K562 (cell line): ENCODE results near the gene VSNL1. TPM values are rescaled to one million over a fixed set of nuclear protein-coding genes. Genes with fewer than 3 reads are reported as not detected.

Source experiments
- ATAC-seq: fragments of 200-7000 bp; cut with Tn5 transposase; 3 replicates; pipeline ENCODE4 v1.9.1; 2020; ENCODE audit warnings: moderate library complexity
- BruUV-seq: library from RNA; stranded (reverse); fragments of 400-500 nt; replicated peaks from 2 replicates; lab custom pipeline; 2021; lab: Mats Ljungman, UMichigan
- CTCF ChIA-PET: fragments of 300-600 bp; formaldehyde crosslinking; extraction: SDS; loops from one replicate; lab custom pipeline; 2021; ENCODE audit warnings: low intra/inter-chr PET ratio; lab: Yijun Ruan, JAX
- POLR2A ChIA-PET: fragments of 300-600, 350-650 bp; sonication (Branson Sonifier 250); formaldehyde crosslinking; extraction: SDS; loops from one replicate; lab custom pipeline; 2021; ENCODE audit warnings: antibody characterized with exemption, inconsistent platforms; lab: Yijun Ruan, JAX
- DNase-seq, 4 experiments: peaks; one replicate each; pipeline versions ENCODE4 v3.0.0 to v3.0.0-alpha.2; 2011 to 2018; ENCODE audit warnings: low spot score in 3 of 4, mixed read lengths in 3 of 4; ENCODE audit errors: extremely low read depth in 1 of 4
- FAIRE-seq: peaks from 2 replicates; lab custom pipeline; 2011; peaks lifted over from hg19 to GRCh38; lab: Jason Lieb, UNC
- H2AFZ ChIP-seq: 2 replicates; pipeline ENCODE4 v1.6.0; 2011; ENCODE audit warnings: low read depth, low read length, control low read depth, inconsistent platforms
- H3K27ac ChIP-seq: fragments of 200-600 bp; 3 replicates; pipeline ENCODE4 v1.8.0; 2011; ENCODE audit warnings: low read depth, mild to moderate bottlenecking, control low read depth, inconsistent platforms, low read length, moderate library complexity, mixed read lengths; ENCODE audit errors: extremely low read depth
- H3K27me3 ChIP-seq, 2 experiments: fragments of 300-600 bp in 1 of 2; 2 replicates in 1 of 2; 3 replicates in 1 of 2; pipeline versions ENCODE4 v1.6.0 to v1.8.0; 2011; ENCODE audit warnings: inconsistent platforms in 2 of 2, low read length in 2 of 2, mild to moderate bottlenecking in 1 of 2, mixed read lengths in 1 of 2, moderate library complexity in 1 of 2; ENCODE audit not compliant: control insufficient read depth in 2 of 2, insufficient read depth in 2 of 2
- H3K36me3 ChIP-seq: fragments of 300-600 bp; 3 replicates; pipeline ENCODE4 v1.8.0; 2011; ENCODE audit warnings: mild to moderate bottlenecking, low read length, inconsistent platforms; ENCODE audit not compliant: control insufficient read depth, insufficient read depth
- H3K4me1 ChIP-seq, 2 experiments: fragments of 200-600 bp in 1 of 2; replicated peaks in 1 of 2; 2 replicates in 1 of 2; 3 replicates in 1 of 2; pipeline versions ENCODE4 v1.5.1 to v1.8.0; 2011; ENCODE audit warnings: inconsistent platforms in 2 of 2, low read length in 2 of 2, mild to moderate bottlenecking in 1 of 2, mixed read lengths in 1 of 2, moderate library complexity in 1 of 2; ENCODE audit not compliant: control insufficient read depth in 2 of 2, insufficient read depth in 2 of 2
- H3K4me2 ChIP-seq: 2 replicates; pipeline ENCODE4 v1.6.1; 2011; ENCODE audit warnings: low read length, control low read depth, inconsistent platforms, mixed read lengths; ENCODE audit not compliant: insufficient read depth
- H3K4me3 ChIP-seq: fragments of 200-600 bp; sonication (generic), shearing (Covaris generic); 2 replicates; pipeline ENCODE4 v1.5.1; 2016; ENCODE audit warnings: control low read depth, inconsistent platforms
- H3K79me2 ChIP-seq: fragments of 200-600 bp; 3 replicates; pipeline ENCODE4 v1.8.0; 2011; ENCODE audit warnings: low read length, inconsistent platforms; ENCODE audit not compliant: control insufficient read depth, insufficient read depth
- H3K9ac ChIP-seq, 2 experiments: 2 replicates each; pipeline versions ENCODE4 v1.6.0 to v1.6.1; 2011; ENCODE audit warnings: low read depth in 2 of 2, low read length in 2 of 2, control low read depth in 1 of 2, inconsistent platforms in 1 of 2, mild to moderate bottlenecking in 1 of 2, mixed read lengths in 1 of 2; ENCODE audit not compliant: insufficient read depth in 1 of 2
- H3K9me1 ChIP-seq: one replicate; pipeline ENCODE4 v1.6.0; 2011; ENCODE audit warnings: inconsistent platforms, mild to moderate bottlenecking, low read length, moderate library complexity; ENCODE audit not compliant: control insufficient read depth, insufficient read depth
- H3K9me3 ChIP-seq: replicated peaks from 2 replicates; pipeline ENCODE4 v1.5.1; 2011; ENCODE audit warnings: low read depth, low read length, inconsistent platforms; ENCODE audit not compliant: control insufficient read depth, insufficient read depth
- H4K20me1 ChIP-seq: replicated peaks from 2 replicates; pipeline ENCODE4 v1.6.1; 2011; ENCODE audit warnings: low read length, inconsistent platforms, mixed read lengths; ENCODE audit not compliant: control insufficient read depth, insufficient read depth
- ATF7 ChIP-seq: fragments of 450-650 bp; IDR thresholded peaks from 2 replicates; pipeline ENCODE4 v1.7.1; 2014; ENCODE audit warnings: mild to moderate bottlenecking, moderate library complexity
- C11orf30 ChIP-seq: fragments of 450-650 bp; IDR thresholded peaks from 2 replicates; pipeline ENCODE4 v1.6.1; 2016; ENCODE audit warnings: low read depth, mild to moderate bottlenecking
- NCOA6 ChIP-seq: fragments of 450-650 bp; IDR thresholded peaks from 2 replicates; pipeline ENCODE4 v1.6.1; 2017; ENCODE audit warnings: mild to moderate bottlenecking
- PTTG1 ChIP-seq: fragments of 450-650 bp; IDR thresholded peaks from 2 replicates; pipeline ENCODE4 v1.6.1; 2016; ENCODE audit warnings: low read depth, mild to moderate bottlenecking, missing genetic modification characterization, missing compliant biosample characterization
- ZNF316 ChIP-seq: fragments of 450-650 bp; IDR thresholded peaks from 2 replicates; pipeline ENCODE4 v1.6.1; 2016
- ZSCAN32 ChIP-seq: fragments of 450-650 bp; formaldehyde crosslinking; IDR thresholded peaks from 2 replicates; pipeline ENCODE4 v1.4.0; 2020; ENCODE audit warnings: mild to moderate bottlenecking, moderate library complexity
- WGBS: fragments of 100-300 bp; shearing (Covaris generic); methylation state at CpG from one replicate; pipeline ENCODE4 v1.1.6; 2016; ENCODE audit warnings: low coverage, mixed read lengths; ENCODE audit not compliant: insufficient coverage; ENCODE audit errors: missing lambda C conversion rate; 5-methylcytosine and 5-hydroxymethylcytosine counted together
- in situ Hi-C: fragments of 300-500 bp; cut with MboI; formaldehyde crosslinking; loops from 4 replicates; pipeline ENCODE4 v1.15.0; 2018; ENCODE audit warnings: inconsistent platforms, mixed read lengths
- intact Hi-C: fragments of 100-400 bp; cut with micrococcal nuclease; formaldehyde crosslinking; loops from 2 replicates; pipeline ENCODE4 v1.14.2; 2022
- polyA plus RNA-seq, 8 experiments: library from polyadenylated mRNA; depleted of rRNA in 4 of 8; stranded (reverse) in 5 of 8; unstranded in 3 of 8; fragments of >200 nt; fragmentation: Nextera tagmentation in 2 of 8; fragmentation: Illumina TruSeq in 1 of 8; extraction: Ambion mirVana in 2 of 8; extraction: Trizol in 1 of 8; gene quantifications; 2 replicates each; pipeline versions ENCODE4 v1.2.1 to v1.2.3, GENCODE V29; 2011 to 2014; ENCODE audit warnings: inconsistent platforms in 1 of 8, missing spikeins in 1 of 8
- total RNA-seq, 7 experiments: library from RNA; depleted of rRNA in 6 of 7; stranded (reverse); fragments of >200 nt in 6 of 7; fragmentation: Illumina TruSeq in 2 of 7; extraction: Trizol in 2 of 7; gene quantifications; 2 replicates each; pipeline versions ENCODE4 v1.2.1 to v1.2.3, GENCODE V29; 2011 to 2021; ENCODE audit warnings: low replicate concordance in 1 of 7
- TF ChIP-seq, protein P1 (sequence below): fragments of 250-450 bp; sonication (Bioruptor Pico); IDR thresholded peaks from 2 replicates; pipeline ENCODE4 v1.9.0; 2021; ENCODE audit warnings: mild to moderate bottlenecking, inconsistent platforms
- TF ChIP-seq, protein P2 (sequence below): sonication (generic); formaldehyde crosslinking; IDR thresholded peaks from 2 replicates; pipeline ENCODE4 v1.8.0; 2022; ENCODE audit warnings: mild to moderate bottlenecking, missing genetic modification reagents
- TF ChIP-seq, protein P3 (sequence below): fragments of 250-450 bp; sonication (Bioruptor Pico); IDR thresholded peaks from 2 replicates; pipeline ENCODE4 v1.4.0; 2020; ENCODE audit warnings: mild to moderate bottlenecking, moderate library complexity

VSNL1 gene
- total and polyA plus RNA-seq, 9 of the 15 experiments (the other 6 are each of a cell fraction or from before 2014, with no cell fraction given): 0.20 TPM; not detected in 8

DNA sequence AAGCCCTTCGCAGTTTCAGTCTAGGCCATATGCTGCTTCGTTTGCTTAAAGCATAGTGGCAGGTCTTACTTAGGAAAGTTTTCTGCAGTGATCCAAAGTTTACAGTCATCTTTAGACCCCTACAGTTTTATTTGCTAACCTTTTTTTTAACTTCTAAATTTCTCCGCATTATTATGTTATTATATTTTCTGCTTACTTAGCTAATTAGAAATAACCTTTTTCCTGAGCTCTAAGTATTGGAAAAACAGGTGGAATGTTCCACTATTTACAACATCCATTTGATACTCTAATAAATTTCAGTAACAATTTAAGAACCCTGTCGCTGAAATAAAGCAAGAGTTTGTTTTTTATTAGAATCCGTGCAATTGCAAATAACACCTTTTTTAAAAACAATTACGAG, 18.2 kb upstream of the VSNL1 start:
- Histone ChIP-seq H3K79me2 (no peaks in the 10 kb centered on the region), H3K36me3 (no peaks in the 10 kb centered on the region), H2AFZ (peak overlapping the region; percentile 46), H4K20me1 (no peaks in the 10 kb centered on the region), H3K4me3 (no peak overlapping the region), H3K9me1 (no peaks in the 10 kb centered on the region), H3K9me3 (no peaks in the 10 kb centered on the region), H3K4me1 (peaks cover 3 to 6% of the 10 kb centered on the region in 2 experiments; a peak in 2 of 5 replicates), H3K27ac (no peak overlapping the region), H3K9ac (no peak overlapping the region), H3K4me2 (no peak overlapping the region), H3K27me3 (no peaks in the 10 kb centered on the region)
- ATAC-seq (no peak), FAIRE-seq (no peak), DNase-seq (no peak)
- BruUV-seq: no TSS peak
- POLR2A ChIA-PET: no interaction called here
- peak; percentile 77 for TF ChIP-seq ZNF316
- 0 out of 2 replicates have a peak, but pooled peaks have one; percentile 39 for TF ChIP-seq C11orf30
- TF ChIP-seq, protein P1, sequence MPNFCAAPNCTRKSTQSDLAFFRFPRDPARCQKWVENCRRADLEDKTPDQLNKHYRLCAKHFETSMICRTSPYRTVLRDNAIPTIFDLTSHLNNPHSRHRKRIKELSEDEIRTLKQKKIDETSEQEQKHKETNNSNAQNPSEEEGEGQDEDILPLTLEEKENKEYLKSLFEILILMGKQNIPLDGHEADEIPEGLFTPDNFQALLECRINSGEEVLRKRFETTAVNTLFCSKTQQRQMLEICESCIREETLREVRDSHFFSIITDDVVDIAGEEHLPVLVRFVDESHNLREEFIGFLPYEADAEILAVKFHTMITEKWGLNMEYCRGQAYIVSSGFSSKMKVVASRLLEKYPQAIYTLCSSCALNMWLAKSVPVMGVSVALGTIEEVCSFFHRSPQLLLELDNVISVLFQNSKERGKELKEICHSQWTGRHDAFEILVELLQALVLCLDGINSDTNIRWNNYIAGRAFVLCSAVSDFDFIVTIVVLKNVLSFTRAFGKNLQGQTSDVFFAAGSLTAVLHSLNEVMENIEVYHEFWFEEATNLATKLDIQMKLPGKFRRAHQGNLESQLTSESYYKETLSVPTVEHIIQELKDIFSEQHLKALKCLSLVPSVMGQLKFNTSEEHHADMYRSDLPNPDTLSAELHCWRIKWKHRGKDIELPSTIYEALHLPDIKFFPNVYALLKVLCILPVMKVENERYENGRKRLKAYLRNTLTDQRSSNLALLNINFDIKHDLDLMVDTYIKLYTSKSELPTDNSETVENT (CRISPR knock-in tag): no peak
- no peak for TF ChIP-seq PTTG1
- 30% methylated on average over 6 of the region's 6 CpGs for WGBS
- in situ Hi-C loops: no loop called here
- CTCF ChIA-PET: no interaction called here
- intact Hi-C loops: no loop called here

DNA sequence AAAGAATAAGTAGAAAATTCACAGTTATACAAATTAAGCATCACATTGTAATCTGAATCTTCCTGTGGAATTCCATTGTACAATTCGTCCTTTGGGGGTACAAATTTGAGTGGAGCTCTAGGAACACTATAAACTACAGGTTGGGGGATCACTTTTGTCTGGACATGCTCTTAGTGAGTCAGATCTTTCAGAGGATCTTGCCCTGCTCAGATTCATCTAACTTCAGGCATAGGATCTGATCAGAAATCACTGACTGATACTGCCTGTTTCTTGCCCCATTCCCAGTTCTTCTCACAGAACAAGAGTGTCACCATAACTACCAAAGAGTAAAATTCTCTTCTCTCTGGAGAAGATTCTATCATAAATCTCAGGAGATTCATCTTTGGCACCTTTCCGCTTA, 10.7 kb upstream of the VSNL1 start:
- no peaks in the 10 kb centered on the region for H3K9me3 ChIP-seq
- H3K4me1 ChIP-seq: no peaks in the 10 kb centered on the region
- 4% methylated on average over 2 of the region's 2 CpGs for whole genome bisulfite sequencing
- no peak overlapping the region for H2AFZ ChIP-seq
- DNase-seq (no peak), ATAC-seq (no peak), FAIRE-seq (peak; percentile 35)
- intact Hi-C loops: no loop called here
- in situ Hi-C loops: no loop called here
- no peak overlapping the region for H3K27ac ChIP-seq
- no peaks in the 10 kb centered on the region for H4K20me1 ChIP-seq
- POLR2A ChIA-PET: no interaction called here
- H3K27me3 ChIP-seq: peaks cover 0 to 4% of the 10 kb centered on the region in 2 experiments; a peak in 1 of 5 replicates
- H3K4me3 ChIP-seq: no peak overlapping the region
- no peaks in the 10 kb centered on the region for H3K36me3 ChIP-seq
- no peak overlapping the region for H3K9ac ChIP-seq
- H3K79me2 ChIP-seq: no peaks in the 10 kb centered on the region
- CTCF ChIA-PET: no interaction called here
- no TSS peak for BruUV-seq
- H3K9me1 ChIP-seq: no peaks in the 10 kb centered on the region
- H3K4me2 ChIP-seq: no peak overlapping the region
- TF ChIP-seq NCOA6 (no peak), ZSCAN32 (no peak), ATF7 (no peak)
- TF ChIP-seq, protein P2, sequence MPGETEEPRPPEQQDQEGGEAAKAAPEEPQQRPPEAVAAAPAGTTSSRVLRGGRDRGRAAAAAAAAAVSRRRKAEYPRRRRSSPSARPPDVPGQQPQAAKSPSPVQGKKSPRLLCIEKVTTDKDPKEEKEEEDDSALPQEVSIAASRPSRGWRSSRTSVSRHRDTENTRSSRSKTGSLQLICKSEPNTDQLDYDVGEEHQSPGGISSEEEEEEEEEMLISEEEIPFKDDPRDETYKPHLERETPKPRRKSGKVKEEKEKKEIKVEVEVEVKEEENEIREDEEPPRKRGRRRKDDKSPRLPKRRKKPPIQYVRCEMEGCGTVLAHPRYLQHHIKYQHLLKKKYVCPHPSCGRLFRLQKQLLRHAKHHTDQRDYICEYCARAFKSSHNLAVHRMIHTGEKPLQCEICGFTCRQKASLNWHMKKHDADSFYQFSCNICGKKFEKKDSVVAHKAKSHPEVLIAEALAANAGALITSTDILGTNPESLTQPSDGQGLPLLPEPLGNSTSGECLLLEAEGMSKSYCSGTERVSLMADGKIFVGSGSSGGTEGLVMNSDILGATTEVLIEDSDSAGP: no peak
- TF ChIP-seq, protein P3, sequence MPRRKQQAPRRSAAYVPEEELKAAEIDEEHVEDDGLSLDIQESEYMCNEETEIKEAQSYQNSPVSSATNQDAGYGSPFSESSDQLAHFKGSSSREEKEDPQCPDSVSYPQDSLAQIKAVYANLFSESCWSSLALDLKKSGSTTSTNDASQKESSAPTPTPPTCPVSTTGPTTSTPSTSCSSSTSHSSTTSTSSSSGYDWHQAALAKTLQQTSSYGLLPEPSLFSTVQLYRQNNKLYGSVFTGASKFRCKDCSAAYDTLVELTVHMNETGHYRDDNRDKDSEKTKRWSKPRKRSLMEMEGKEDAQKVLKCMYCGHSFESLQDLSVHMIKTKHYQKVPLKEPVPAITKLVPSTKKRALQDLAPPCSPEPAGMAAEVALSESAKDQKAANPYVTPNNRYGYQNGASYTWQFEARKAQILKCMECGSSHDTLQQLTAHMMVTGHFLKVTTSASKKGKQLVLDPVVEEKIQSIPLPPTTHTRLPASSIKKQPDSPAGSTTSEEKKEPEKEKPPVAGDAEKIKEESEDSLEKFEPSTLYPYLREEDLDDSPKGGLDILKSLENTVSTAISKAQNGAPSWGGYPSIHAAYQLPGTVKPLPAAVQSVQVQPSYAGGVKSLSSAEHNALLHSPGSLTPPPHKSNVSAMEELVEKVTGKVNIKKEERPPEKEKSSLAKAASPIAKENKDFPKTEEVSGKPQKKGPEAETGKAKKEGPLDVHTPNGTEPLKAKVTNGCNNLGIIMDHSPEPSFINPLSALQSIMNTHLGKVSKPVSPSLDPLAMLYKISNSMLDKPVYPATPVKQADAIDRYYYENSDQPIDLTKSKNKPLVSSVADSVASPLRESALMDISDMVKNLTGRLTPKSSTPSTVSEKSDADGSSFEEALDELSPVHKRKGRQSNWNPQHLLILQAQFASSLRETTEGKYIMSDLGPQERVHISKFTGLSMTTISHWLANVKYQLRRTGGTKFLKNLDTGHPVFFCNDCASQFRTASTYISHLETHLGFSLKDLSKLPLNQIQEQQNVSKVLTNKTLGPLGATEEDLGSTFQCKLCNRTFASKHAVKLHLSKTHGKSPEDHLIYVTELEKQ (CRISPR knock-in tag): no peak
